Astrocyte (in vitro differentiated cells and primary cell): ENCODE measurements around the gene TMEM14C.

Experiments
- CTCF ChIP-seq: IDR thresholded peaks from 2 replicates; pipeline ENCODE4 v1.5.1; 2011; ENCODE audit warnings: low read depth, mild to moderate bottlenecking, inconsistent platforms, low read length, moderate library complexity; ENCODE audit not compliant: insufficient read depth
- EZH2 ChIP-seq: IDR thresholded peaks from 2 replicates; pipeline ENCODE4 v1.6.1; 2012; ENCODE audit warnings: mild to moderate bottlenecking, low read length, inconsistent platforms; ENCODE audit not compliant: insufficient read depth

DNA sequence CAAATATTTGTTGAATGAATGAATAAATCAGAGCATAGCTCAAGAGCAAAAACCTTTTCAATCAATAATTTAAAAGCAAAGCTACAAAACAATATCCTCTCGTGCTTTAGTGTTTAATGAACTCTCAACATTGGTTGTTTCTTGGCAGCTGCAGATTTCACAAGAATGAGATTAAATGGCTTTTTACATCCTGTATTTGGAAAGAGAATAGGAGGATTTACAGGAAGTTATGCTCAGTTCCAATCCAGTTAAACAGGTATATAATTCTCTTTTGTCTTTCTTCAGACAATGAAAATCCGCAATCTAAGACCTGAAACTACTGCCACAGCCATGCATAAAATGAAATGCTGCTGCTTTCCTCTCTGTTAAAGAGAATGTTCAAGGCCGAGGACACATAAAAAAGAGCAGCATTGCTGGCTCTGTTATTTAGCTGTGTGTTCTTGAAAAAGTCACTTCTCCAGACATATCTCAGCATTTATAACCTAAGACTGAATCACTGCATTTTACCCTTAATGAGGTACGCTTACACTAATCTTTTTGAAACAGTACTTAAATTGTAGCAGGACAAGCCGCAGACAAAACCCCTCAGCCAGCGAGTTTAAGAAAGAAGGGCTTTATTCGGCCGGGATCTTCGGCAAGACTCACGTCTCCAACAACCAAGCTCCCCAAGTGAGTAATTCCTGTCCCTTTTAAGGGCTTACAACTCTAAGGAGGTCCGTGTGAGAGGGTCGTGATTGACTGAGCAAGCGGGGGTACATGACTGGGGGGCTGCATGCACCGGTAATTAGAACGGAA is 32.0 kb upstream of the TMEM14C start:
- TF ChIP-seq CTCF, result no peak
- TF ChIP-seq EZH2, result no peak
